ENCODE results near the gene MGLL.
A peak's percentile ranks its signal among the peaks of the same experiment; 100 is the strongest.

The MGLL gene

GRCh38 chr3:127815641-127816605 lies 6.4 kb downstream of the MGLL start:
- intact Hi-C loops (cut with DNase I): no loop called here
- DNase-seq: peak in 1 of 10 donors; percentile 64

DNA sequence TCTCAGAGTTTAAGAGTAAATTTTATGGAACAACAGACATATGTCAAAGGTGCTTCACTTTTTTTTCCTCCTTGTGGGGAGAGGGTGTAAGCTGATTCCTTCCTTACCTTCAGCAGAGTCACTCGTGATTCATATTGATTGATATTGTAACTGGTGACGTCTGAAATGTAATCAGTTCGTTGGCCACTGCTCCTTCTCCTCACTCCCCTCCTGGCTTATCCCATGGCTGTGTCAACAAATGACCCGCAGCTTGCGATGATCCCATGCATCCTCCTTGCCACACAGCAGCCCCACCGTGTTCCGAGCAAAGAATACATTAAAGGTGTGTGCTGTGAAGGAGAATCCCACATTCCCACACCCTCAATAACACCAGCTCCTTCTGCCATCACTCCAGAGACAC lies 7.3 kb downstream of the MGLL start:
- intact Hi-C loops (cut with DNase I): no loop called here
- DNase-seq: no peak

DNA sequence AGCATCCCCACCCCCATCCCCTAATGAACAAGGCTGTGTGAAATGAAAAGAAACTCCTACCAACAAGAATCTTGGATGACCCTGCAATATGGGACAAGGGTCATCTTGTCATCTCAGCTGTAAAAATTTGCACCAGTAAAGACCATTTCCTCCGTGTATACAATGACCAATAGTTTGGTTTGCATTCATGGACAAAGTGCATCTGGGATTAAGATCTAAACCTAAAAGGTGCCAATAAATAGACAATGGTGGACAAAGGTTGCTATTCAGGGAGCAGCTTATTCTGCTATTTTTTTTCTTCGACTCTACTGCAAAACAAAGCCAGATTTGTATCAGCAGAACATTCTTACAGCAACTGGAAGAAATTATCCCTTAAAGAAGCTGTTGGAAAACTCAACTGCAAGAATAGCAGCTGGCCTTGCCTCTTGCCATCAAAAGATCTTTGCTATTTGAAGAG lies 8.0 kb downstream of the MGLL start:
- DNase-seq: no peak
- intact Hi-C loops (cut with DNase I): no loop called here

DNA sequence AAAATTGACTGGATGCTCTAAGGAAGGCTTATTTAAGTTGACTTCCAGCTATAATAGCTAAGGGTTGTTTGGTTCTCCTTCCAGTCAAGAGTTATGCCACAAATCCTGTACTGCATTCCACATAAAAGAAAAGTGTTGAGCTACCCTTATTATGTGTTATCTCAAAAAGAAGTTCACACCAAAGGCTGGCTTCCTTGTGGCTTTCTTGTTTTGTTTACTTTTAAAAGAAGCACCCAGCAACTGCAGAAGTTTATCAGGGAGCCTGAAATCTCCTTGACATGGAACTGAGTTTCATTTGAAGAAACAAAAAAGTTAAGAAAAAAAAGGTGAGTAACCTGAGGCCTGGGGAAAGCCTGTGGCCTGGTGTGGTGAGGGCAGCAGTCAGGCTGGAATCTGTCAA lies 10.2 kb downstream of the MGLL start:
- peak in 1 of 10 donors; percentile 56 for DNase-seq
- intact Hi-C loops (cut with DNase I): no loop called here

GRCh38 chr3:127811717-127812116 lies 10.6 kb downstream of the MGLL start:
- no peak for DNase-seq
- intact Hi-C loops (cut with DNase I): no loop called here

DNA sequence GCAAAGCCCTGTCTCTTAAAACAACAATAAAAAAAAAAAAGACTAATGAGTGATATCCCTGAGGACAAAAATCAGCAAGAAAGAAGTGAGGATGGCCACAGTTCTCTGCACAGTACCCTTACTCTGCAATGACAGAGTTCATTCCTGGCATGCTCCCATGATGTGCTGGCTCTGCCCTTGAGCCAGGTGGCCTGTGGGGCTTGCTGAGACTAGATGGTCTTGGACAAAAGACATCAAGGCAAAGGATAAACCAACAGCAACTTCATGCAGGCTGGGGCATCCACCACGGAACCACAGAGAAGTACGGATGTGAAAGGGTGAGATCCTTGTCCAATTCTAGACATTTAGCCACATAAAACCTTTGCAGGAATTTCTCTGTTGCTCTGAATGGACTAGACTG lies 12.7 kb downstream of the MGLL start:
- intact Hi-C loops (cut with DNase I): no loop called here
- DNase-seq: no peak

GRCh38 chr3:127809211-127809610 lies 13.1 kb downstream of the MGLL start:
- intact Hi-C loops (cut with DNase I): no loop called here
- DNase-seq: no peak

DNA sequence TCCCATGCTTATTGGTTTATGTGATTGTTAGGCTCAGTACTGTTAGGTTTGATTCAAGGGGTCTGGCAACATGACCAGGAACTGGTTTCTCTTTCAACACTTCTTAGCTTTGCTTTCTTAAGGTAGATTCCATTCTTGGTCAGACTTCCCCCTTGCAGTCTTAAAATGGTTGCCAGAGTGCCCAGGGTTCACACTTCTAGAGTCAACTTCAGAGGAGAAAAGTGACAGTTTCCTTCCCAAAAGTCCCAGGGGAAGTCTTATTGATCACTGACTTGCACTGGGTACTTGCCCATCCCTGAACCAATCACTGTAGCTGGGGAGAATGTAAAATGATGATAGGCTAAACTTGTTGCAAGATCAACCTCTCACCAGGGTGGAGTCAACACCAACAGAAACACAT lies 14.1 kb downstream of the MGLL start:
- DNase-seq: no peak
- intact Hi-C loops (cut with DNase I): no loop called here

DNA sequence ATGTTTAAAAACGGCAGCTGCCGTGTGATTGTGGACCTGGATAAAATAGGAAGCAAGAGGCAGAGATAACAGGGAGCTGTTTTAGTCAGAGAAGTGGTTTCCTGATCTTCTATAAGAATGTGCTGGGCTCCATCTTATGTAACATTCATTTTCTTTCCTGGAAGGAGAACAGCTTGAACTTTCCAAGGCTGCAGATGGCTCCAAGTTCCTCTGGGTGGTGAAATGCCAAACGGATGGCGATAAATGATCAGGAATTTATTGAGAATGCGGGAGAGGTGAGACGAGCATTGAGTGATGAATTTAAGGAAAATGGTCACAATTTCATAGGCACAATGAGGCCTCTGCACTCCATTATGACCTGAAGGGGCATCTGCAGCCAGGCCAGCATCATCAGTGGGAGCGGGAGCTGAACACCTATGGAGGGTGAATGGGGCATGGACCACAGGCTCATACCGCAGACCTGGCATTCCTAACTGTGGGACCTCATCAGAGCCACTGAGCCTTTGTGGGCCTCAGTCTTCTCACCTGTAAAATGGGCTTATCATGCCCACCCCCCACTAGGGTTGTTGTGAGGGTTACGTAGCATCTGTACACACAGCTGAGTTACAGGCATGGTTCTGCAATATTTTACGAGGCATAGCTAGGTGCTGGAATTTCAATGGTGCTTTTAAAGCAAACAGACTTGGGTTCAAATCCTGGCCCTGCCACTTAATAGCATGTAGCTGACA lies 17.1 kb downstream of the MGLL start:
- intact Hi-C loops (cut with DNase I): no loop called here
- DNase-seq: peak in 1 of 10 donors; percentile 19

- intact Hi-C loops (cut with DNase I): no loop called here
- peak in 1 of 10 donors; percentile 47 for DNase-seq
These were observed 18.2 kb downstream of the MGLL start for GRCh38 chr3:127804141-127804540.

- DNase-seq: peak in 1 of 10 donors; percentile 54
These were observed 18.7 kb downstream of the MGLL start for GRCh38 chr3:127803619-127804018.

GRCh38 chr3:127802606-127803005 lies 19.7 kb downstream of the MGLL start:
- peak in 1 of 10 donors; percentile 74 for DNase-seq
- intact Hi-C loops (cut with DNase I): no loop called here

More at GRCh38 chr3:127803619-127804018, 18.7 kb downstream of the MGLL start:
- intact Hi-C loops (cut with DNase I): no loop called here

DNA sequence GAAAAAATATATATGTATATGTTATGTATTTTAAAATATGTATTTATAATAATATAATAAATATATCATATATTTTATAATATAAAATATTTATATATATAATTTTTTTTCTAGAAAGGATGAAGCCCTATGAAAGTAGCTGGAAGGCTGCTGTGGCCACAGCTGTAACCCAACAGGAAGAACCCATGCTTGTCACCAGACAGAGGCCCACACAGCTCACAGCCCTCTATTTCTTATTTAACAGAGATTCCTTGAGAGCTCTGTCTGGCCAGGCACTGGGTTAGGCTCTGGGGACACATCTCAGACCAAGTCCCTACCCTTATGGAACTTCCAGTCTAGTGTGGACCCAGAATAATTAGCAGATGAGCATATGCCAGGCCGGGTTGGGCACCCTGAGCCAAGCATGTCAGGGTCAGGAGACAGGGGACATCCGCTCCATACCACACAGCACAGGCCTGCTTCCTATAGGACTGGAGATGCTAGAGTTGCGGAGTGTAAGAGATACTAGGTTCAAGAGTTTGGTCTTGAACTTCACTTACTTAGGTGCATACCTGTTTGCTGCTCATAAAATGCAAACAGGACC lies 20.5 kb downstream of the MGLL start:
- peak in 1 of 10 donors; percentile 38 for DNase-seq
- intact Hi-C loops (cut with DNase I): no loop called here

- intact Hi-C loops (cut with DNase I): no loop called here
- DNase-seq: no peak
These were observed 21.8 kb downstream of the MGLL start for GRCh38 chr3:127800508-127800907.

DNA sequence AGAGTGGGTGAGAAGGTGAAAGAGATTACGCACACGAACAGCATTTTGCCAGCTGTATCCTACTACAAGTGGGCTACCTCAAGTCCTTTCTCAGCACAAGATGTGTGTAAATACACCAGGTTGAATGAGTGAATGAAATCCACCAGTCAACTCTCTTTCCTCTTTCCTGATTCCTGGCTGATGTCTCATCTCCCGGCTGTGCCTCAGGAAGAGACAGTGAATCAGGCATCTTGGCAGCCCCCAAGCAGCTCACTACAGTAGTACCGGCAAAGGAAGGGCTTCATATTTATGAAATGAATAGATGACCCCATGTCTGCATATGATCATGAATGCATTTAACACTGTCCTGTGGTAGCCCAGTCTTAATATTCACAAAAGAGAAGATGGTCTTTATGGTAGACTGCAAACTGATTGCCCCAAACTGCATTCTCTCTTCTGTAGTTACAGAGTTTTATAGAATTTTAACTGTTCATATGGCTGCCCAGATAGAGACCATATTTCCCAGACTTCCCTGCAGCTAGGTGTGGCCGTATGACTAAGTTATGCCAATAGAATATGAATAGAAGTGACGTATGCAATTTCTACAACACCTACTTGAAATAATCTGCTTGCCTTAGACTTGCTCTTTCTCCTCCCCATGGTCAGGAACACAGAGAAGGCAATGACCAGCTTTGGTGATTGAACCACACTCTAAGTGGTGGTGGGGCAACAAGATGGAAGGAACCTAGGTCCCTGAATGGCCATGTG lies 22.7 kb downstream of the MGLL start:
- intact Hi-C loops (cut with DNase I): no loop called here
- DNase-seq: no peak

DNA sequence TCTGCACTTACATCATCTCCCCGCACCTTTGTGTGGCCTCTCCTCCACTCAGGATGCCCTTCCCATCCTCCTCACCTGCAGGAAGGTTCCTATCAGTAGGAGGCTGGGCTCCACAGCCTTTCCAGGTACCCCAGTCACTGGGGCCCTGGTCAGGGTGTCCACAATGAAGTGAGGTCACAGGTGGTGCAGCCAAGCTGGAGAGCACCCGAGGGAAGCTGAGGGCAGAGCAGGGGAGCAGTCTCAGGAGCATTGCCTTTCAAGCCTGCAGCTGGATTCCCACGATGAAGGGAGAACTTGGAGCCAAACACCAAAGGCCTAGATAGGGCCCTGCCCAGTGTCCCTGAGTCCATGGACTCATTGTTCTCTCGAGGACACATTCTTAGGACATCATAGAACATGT lies 23.6 kb downstream of the MGLL start:
- intact Hi-C loops (cut with DNase I): no loop called here
- peak in 2 of 10 donors; percentile 29 to 59 for DNase-seq

DNA sequence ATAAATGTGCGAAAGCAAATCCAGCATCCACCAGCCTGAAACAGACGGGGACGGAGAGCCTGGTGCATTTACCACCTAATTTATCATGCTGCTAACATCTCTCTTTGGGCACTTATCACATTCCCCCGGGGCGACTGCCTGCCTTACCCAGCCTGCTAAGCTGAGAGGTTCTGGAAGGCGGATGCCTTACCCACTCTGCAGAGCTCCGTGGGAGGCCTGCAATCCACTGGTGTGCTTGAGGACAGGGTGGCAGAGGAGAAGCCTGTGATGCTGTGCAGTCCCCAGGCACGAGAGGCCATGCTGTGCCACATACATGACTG lies 25.5 kb downstream of the MGLL start:
- intact Hi-C loops (cut with DNase I): no loop called here
- peak in 2 of 10 donors; percentile 86 to 89 for DNase-seq

GRCh38 chr3:127796045-127796830 lies 26.1 kb downstream of the MGLL start:
- peak in 1 of 10 donors; percentile 32 for DNase-seq
- intact Hi-C loops (cut with DNase I): no loop called here

- intact Hi-C loops (cut with DNase I): no loop called here
These were observed 27.3 kb downstream of the MGLL start for GRCh38 chr3:127794972-127795371.

DNA sequence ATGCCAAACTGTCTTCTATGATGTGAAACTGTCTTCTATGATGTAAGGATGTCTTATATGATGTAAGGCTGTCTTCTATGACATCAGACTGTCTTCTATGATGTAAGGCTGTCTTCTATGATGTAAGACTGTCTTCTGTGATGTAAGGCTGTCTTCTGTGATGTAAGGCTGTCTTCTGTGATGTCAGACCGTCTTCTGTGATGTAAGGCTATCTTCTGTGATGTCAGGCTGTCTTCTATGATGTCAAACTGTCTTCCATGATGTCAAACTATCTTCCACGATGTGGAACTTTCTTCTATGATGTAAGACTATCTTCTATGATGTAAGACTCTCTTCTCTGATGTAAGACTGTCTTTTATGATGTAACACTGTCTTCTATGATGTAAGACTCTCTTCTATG lies 27.9 kb downstream of the MGLL start:
- no peak for DNase-seq
- intact Hi-C loops (cut with DNase I): no loop called here

More at GRCh38 chr3:127794972-127795371, 27.3 kb downstream of the MGLL start:
- DNase-seq: no peak
